Kasumi-1 (cell line): Measurements from ENCODE around the gene MEGF6.
"Not testable (repeated sequence)": the region's sequence is repeated elsewhere in the genome, so short reads cannot be mapped to it uniquely, and the experiment has no call there.

Source experiments
- DNase-seq, 2 experiments: peaks; one replicate each; lab custom pipeline; 2025; lab: John Stamatoyannopoulos, UW

MEGF6 gene

GRCh38 chr1:3575515-3575914, 35.8 kb downstream of the MEGF6 start:
- DNase-seq: not testable (repeated sequence)

- no peak for DNase-seq
Observed at GRCh38 chr1:3573500-3573899, 37.8 kb downstream of the MEGF6 start.

- DNase-seq: not testable (repeated sequence)
Observed at GRCh38 chr1:3572638-3573037, 38.7 kb downstream of the MEGF6 start.

- DNase-seq: no peak
Observed at GRCh38 chr1:3571263-3571662, 40.0 kb downstream of the MEGF6 start.

GRCh38 chr1:3570066-3570986, 41.0 kb downstream of the MEGF6 start:
- DNase-seq: no peak

- DNase-seq: no peak
Observed at GRCh38 chr1:3569436-3569835, 41.9 kb downstream of the MEGF6 start.

GRCh38 chr1:3568815-3569435, 42.4 kb downstream of the MEGF6 start:
- no peak for DNase-seq

GRCh38 chr1:3566951-3567804, 44.1 kb downstream of the MEGF6 start:
- DNase-seq: no peak

- no peak for DNase-seq
Observed at GRCh38 chr1:3566003-3566885, 45.1 kb downstream of the MEGF6 start.

GRCh38 chr1:3564921-3565831, 46.1 kb downstream of the MEGF6 start:
- peak; percentile 28 to 31 for DNase-seq

GRCh38 chr1:3563610-3564009, 47.7 kb downstream of the MEGF6 start:
- no peak for DNase-seq

GRCh38 chr1:3563125-3563524, 48.2 kb downstream of the MEGF6 start:
- DNase-seq: no peak

GRCh38 chr1:3562712-3563111, 48.6 kb downstream of the MEGF6 start:
- no peak for DNase-seq

- DNase-seq: no peak
Observed at GRCh38 chr1:3561702-3562101, 49.6 kb downstream of the MEGF6 start.

- DNase-seq: no peak
Observed at GRCh38 chr1:3560981-3561380, 50.3 kb downstream of the MEGF6 start.

- no peak for DNase-seq
Observed at GRCh38 chr1:3560251-3560871, 50.9 kb downstream of the MEGF6 start.

GRCh38 chr1:3558036-3558726, 53.1 kb downstream of the MEGF6 start:
- peak; percentile 80 to 88 for DNase-seq

GRCh38 chr1:3557366-3557765, 53.9 kb downstream of the MEGF6 start:
- no peak for DNase-seq

GRCh38 chr1:3556336-3556735, 55.0 kb downstream of the MEGF6 start:
- no peak for DNase-seq
